KMS-11 (cell line): ENCODE measurements around the gene IER2.
A peak's percentile ranks its signal among the peaks of the same experiment; 100 is the strongest.

Experiments used
- H2AFZ ChIP-seq: fragments of 200-600 bp; sonication (generic); 2 replicates; pipeline ENCODE4 v1.6.1; 2016; ENCODE audit warnings: antibody characterized with exemption, mixed run types, low read depth
- H3K27ac ChIP-seq: fragments of 200-600 bp; sonication (generic); 2 replicates; pipeline ENCODE4 v1.6.1; 2016; ENCODE audit warnings: mild to moderate bottlenecking, mixed run types
- H3K27me3 ChIP-seq: fragments of 200-600 bp; sonication (generic); 2 replicates; pipeline ENCODE4 v1.6.1; 2017; ENCODE audit warnings: mild to moderate bottlenecking, low read depth, mixed run types, moderate library complexity; ENCODE audit not compliant: insufficient read depth
- H3K36me3 ChIP-seq: fragments of 200-600 bp; sonication (generic); 2 replicates; pipeline ENCODE4 v1.6.1; 2017; ENCODE audit warnings: mild to moderate bottlenecking, mixed run types; ENCODE audit not compliant: insufficient read depth
- H3K4me1 ChIP-seq: fragments of 200-600 bp; sonication (generic); 2 replicates; pipeline ENCODE4 v1.6.1; 2016; ENCODE audit warnings: mild to moderate bottlenecking, low read depth, mixed run types; ENCODE audit not compliant: poor library complexity, severe bottlenecking
- H3K4me2 ChIP-seq: fragments of 200-600 bp; sonication (generic); 2 replicates; pipeline ENCODE4 v1.7.0; 2016; ENCODE audit warnings: mild to moderate bottlenecking, mixed run types
- H3K4me3 ChIP-seq: fragments of 200-600 bp; sonication (generic); IDR thresholded peaks from 2 replicates; pipeline ENCODE4 v1.6.1; 2017; ENCODE audit warnings: low read depth, low read length, mixed read lengths; ENCODE audit not compliant: insufficient read depth
- H3K79me2 ChIP-seq: fragments of 200-600 bp; sonication (generic); 2 replicates; pipeline ENCODE4 v1.6.1; 2016; ENCODE audit warnings: low read depth, mixed run types; ENCODE audit not compliant: insufficient read depth
- H3K9ac ChIP-seq: fragments of 200-600 bp; sonication (generic); 2 replicates; pipeline ENCODE4 v1.6.1; 2016; ENCODE audit warnings: mild to moderate bottlenecking, mixed run types
- H4K20me1 ChIP-seq: fragments of 200-600 bp; sonication (generic); 2 replicates; pipeline ENCODE4 v1.6.1; 2016; ENCODE audit warnings: mild to moderate bottlenecking, mixed run types; ENCODE audit not compliant: insufficient read depth
- TF ChIP-seq, protein P1 (sequence below): fragments of 200-600 bp; sonication (generic); conservative IDR thresholded peaks from 2 replicates; pipeline ENCODE4 v1.6.1; 2017; ENCODE audit warnings: low read depth, mild to moderate bottlenecking, antibody characterized with exemption, low read length, moderate library complexity, mixed read lengths

IER2 gene

DNA sequence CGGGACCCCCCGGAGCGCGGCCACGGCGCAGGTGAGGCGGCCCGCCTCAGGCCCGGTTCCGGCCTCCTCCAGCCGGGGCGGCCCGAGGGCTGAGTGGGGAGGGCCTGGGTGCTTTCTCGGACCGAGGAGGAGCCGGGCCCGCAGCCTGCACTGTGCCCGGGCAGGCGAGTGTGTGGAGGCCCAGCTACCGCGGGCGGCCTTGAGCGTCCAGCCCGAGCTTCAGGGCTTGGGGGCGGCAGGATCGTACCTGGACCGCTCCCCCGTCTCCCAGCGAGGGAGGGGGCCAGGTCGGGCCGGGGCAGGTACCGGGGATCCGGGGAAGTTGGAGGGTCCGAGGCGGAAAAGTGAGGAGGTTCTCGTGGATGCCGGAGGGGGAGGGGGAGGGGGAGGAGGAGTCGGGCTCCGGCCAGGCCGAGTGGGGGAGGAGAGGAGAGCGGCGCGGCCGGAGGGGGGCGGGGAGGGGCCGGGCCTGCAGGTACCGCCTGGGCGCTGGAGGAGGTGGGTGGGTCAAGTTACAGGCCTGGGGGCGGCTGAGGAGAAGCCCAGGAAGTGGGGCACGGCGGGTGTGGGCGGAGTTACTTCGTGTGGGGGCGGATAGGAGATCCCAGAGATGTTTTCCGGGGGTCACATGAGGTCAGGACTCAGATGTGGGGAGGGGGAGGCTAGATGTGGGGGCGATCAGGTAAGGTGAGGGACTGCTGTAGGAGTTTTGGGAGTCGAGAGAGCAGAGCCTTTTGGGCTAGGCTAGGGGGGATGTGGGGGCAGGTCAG, 31.6 kb upstream of the IER2 start:
- H4K20me1 ChIP-seq = peaks cover 4% of the 10 kb centered on the region; the same call in 1 of the 2 replicates
- H3K79me2 ChIP-seq = peaks cover 68% of the 10 kb centered on the region
- peak overlapping the region; percentile 86 for H3K9ac ChIP-seq
- H3K27ac ChIP-seq = peak overlapping the region; percentile 56
- no peak overlapping the region for H2AFZ ChIP-seq
- H3K4me2 ChIP-seq = peak overlapping the region; percentile 73
- H3K27me3 ChIP-seq = no peaks in the 10 kb centered on the region
- no peaks in the 10 kb centered on the region; the same call in 1 of the 2 replicates for H3K36me3 ChIP-seq
- peaks cover 17% of the 10 kb centered on the region for H3K4me1 ChIP-seq
- H3K4me3 ChIP-seq = no peak overlapping the region
- TF ChIP-seq, protein P1, sequence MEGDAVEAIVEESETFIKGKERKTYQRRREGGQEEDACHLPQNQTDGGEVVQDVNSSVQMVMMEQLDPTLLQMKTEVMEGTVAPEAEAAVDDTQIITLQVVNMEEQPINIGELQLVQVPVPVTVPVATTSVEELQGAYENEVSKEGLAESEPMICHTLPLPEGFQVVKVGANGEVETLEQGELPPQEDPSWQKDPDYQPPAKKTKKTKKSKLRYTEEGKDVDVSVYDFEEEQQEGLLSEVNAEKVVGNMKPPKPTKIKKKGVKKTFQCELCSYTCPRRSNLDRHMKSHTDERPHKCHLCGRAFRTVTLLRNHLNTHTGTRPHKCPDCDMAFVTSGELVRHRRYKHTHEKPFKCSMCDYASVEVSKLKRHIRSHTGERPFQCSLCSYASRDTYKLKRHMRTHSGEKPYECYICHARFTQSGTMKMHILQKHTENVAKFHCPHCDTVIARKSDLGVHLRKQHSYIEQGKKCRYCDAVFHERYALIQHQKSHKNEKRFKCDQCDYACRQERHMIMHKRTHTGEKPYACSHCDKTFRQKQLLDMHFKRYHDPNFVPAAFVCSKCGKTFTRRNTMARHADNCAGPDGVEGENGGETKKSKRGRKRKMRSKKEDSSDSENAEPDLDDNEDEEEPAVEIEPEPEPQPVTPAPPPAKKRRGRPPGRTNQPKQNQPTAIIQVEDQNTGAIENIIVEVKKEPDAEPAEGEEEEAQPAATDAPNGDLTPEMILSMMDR = no peak

DNA sequence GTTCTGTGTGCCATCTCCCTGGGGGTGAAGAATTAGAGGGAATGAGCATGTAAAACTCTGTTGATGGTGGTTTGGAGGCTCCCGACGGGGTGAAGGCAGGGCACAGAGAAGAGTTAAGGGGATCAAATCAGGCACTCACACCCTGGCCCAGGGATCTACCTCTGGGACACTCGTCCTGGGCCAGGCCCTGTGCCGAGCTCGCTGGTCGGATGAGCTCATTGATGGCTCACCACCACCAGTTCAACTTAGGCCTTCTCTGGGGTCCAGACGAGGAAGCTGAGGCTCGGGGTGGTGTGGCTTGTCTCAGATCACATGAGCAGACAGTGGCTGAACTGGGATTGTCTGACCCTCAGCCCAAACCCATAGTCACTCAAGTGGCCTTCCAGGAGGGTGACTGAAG, 30.6 kb upstream of the IER2 start:
- peaks cover 15% of the 10 kb centered on the region for H3K4me1 ChIP-seq
- no peak overlapping the region for H3K4me3 ChIP-seq
- H2AFZ ChIP-seq = no peak overlapping the region
- H3K27ac ChIP-seq = no peak overlapping the region
- H3K27me3 ChIP-seq = no peaks in the 10 kb centered on the region
- no peaks in the 10 kb centered on the region; the same call in 1 of the 2 replicates for H3K36me3 ChIP-seq
- H3K4me2 ChIP-seq = peak overlapping the region; percentile 73
- peaks cover 77% of the 10 kb centered on the region for H3K79me2 ChIP-seq
- TF ChIP-seq, protein P1 = no peak
- peaks cover 4% of the 10 kb centered on the region; the same call in 1 of the 2 replicates for H4K20me1 ChIP-seq
- H3K9ac ChIP-seq = peak overlapping the region; percentile 86; the same call in 1 of the 2 replicates

DNA sequence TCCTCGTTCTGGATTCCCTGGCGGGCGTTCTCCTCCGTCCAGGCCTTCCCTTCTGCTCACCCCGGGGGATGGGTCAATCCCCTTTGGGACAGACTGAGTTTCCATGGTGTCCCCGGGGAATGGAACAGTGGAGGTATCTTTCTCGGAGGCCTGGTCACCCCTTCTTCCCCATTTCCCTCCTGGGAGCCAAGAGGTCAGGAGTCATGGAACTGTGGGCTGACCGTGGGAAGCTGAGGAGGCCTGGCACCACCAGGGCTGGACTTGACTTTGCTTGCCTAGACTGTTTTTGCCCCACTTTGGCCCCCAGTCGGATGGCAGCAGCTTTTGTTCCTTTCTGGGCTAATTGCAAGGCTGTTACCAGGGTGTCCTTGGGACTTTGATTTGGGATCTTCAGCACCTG, 30.2 kb upstream of the IER2 start:
- Histone ChIP-seq H3K4me2 (no peak overlapping the region), H3K79me2 (peaks cover 81% of the 10 kb centered on the region), H3K36me3 (no peaks in the 10 kb centered on the region; the same call in 1 of the 2 replicates), H3K4me3 (no peak overlapping the region), H2AFZ (no peak overlapping the region), H4K20me1 (peaks cover 4% of the 10 kb centered on the region; the same call in 1 of the 2 replicates), H3K9ac (no peak overlapping the region), H3K27me3 (no peaks in the 10 kb centered on the region), H3K27ac (no peak overlapping the region), H3K4me1 (peaks cover 12% of the 10 kb centered on the region)
- TF ChIP-seq, protein P1 = no peak

DNA sequence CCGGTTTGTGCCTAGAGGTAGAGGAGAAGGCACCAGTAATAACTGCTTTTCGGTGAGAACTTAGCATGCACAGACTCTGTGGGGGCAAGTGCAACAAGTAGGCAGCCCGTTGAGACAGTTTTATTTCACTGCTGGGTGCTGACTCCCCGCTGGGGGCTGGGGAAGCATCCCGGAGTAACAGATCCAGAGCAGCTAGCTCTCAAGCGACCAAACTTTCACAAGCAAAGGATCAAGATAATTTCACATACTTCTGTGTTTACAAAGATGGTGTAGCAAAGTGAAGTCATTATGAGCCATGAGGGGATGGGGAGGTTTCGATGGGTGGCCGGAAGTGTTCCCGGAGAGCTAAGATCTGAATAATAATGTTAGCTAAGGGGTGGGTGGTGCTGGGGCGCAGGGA, 29.4 kb upstream of the IER2 start:
- H3K4me1 ChIP-seq = peaks cover 7% of the 10 kb centered on the region
- no peak overlapping the region for H3K27ac ChIP-seq
- H2AFZ ChIP-seq = no peak overlapping the region
- H3K27me3 ChIP-seq = no peaks in the 10 kb centered on the region
- no peak overlapping the region for H3K4me3 ChIP-seq
- H3K79me2 ChIP-seq = peaks cover 80% of the 10 kb centered on the region
- TF ChIP-seq, protein P1 = no peak
- H3K4me2 ChIP-seq = no peak overlapping the region
- H3K9ac ChIP-seq = no peak overlapping the region
- H3K36me3 ChIP-seq = no peaks in the 10 kb centered on the region; the same call in 1 of the 2 replicates
- H4K20me1 ChIP-seq = peaks cover 4% of the 10 kb centered on the region; the same call in 1 of the 2 replicates
